ENCODE data around the gene IL1RAPL1.

GRCh38 chrX:28582511-28582910 lies 4.7 kb upstream of the IL1RAPL1 start:
- no peak for TF ChIP-seq YY1 (IDR thresholded peaks at IDR 0.05; ENCODE audit: insufficient read depth, insufficient read length)
- no peak for TF ChIP-seq SUZ12 (IDR thresholded peaks at IDR 0.05; ENCODE audit: extremely low read depth, insufficient read depth, insufficient read length)
- TF ChIP-seq ZNF274 (IDR thresholded peaks at IDR 0.05; ENCODE audit: low read depth, low read length): no peak

Measured in NT2/D1 (cell line).